ENCODE results near the gene ARPC1B. TPM values are rescaled to one million over a fixed set of nuclear protein-coding genes. Genes with fewer than 3 reads are reported as not detected.

Gene ARPC1B
- total and polyA plus RNA-seq, 9 of the 15 experiments (the other 6 are each of a cell fraction or from before 2014, with no cell fraction given) = 6.7 to 357 (median 211) TPM

DNA sequence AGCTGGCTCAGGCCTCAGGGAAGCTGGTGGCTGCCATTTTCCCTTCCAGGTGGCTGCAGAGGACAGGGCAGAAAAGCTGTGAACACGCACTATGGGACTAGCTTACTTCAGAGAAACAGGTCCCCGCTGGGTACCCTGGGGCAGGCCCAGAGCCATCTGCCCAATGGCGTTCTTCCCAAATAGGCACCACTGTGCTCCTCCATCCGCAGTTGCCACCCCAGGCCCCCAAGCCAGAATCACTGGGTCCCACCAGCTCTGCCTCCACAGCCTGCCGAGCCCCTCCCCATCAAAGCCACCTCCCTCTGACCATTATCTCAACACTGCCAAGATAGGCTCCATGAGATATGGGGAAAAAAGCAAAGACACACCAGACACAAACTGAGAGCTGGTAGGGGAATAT lies 45.7 kb downstream of the ARPC1B start (continued):
- TF ChIP-seq, protein P1, sequence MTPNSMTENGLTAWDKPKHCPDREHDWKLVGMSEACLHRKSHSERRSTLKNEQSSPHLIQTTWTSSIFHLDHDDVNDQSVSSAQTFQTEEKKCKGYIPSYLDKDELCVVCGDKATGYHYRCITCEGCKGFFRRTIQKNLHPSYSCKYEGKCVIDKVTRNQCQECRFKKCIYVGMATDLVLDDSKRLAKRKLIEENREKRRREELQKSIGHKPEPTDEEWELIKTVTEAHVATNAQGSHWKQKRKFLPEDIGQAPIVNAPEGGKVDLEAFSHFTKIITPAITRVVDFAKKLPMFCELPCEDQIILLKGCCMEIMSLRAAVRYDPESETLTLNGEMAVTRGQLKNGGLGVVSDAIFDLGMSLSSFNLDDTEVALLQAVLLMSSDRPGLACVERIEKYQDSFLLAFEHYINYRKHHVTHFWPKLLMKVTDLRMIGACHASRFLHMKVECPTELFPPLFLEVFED (CRISPR knock-in tag; conservative IDR thresholded peaks at IDR 0.05) = peak; percentile 41; the same call in 1 of the 2 replicates

DNA sequence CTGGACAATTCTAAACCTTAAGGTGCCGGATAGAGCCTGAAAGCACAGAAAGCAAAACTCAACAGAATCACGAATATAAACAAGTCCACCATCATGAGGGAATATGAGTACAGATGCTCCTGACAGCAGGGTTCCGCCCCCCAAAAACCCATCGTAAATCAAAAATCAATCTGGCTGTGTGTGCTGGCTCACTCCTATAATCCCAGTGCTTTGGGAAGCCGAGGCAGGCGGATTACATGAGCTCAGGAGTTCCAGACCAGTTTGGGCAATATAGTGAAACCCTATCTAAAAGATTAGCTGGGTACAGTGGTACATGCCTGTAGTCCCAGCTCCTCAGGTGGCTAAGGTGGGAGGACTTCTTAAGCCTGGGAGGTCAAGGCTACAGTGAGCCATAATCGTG lies 46.5 kb downstream of the ARPC1B start:
- Histone ChIP-seq H3K27me3 (ENCODE audit: control insufficient read depth in 2 of 2, insufficient read depth in 2 of 2, low read length in 2 of 2) (no peaks in the 10 kb centered on the region), H3K9ac (ENCODE audit: insufficient read depth in 1 of 2, low read depth in 2 of 2, low read length in 2 of 2) (no peak overlapping the region), H3K27ac (ENCODE audit: extremely low read depth, low read depth, low read length) (no peak overlapping the region), H4K20me1 (replicated peaks; ENCODE audit: control insufficient read depth, insufficient read depth, low read length) (peaks cover 13% of the 10 kb centered on the region), H3K4me3 (no peak overlapping the region), H3K79me2 (ENCODE audit: control insufficient read depth, insufficient read depth, low read length) (peaks cover 9% of the 10 kb centered on the region; the same call in 1 of the 3 replicates), H3K9me3 (replicated peaks; ENCODE audit: control insufficient read depth, insufficient read depth, low read depth, low read length) (no peaks in the 10 kb centered on the region), H3K4me2 (ENCODE audit: insufficient read depth, low read length) (no peak overlapping the region), H3K36me3 (ENCODE audit: control insufficient read depth, insufficient read depth, low read length) (peaks cover 96% of the 10 kb centered on the region), H2AFZ (ENCODE audit: low read depth, low read length) (no peak overlapping the region), H3K9me1 (ENCODE audit: control insufficient read depth, insufficient read depth, low read length) (peaks cover 8% of the 10 kb centered on the region), H3K4me1 (replicated peaks in 1 of 2; ENCODE audit: control insufficient read depth in 2 of 2, insufficient read depth in 2 of 2, low read length in 2 of 2) (peaks cover 9 to 35% of the 10 kb centered on the region in 2 experiments; a peak in 4 of 5 replicates)
- intact Hi-C loops (cut with micrococcal nuclease) = no loop called here
- no peak for DNase-seq (ENCODE audit: extremely low read depth in 1 of 4, low spot score in 3 of 4)
- TF ChIP-seq, protein P2, sequence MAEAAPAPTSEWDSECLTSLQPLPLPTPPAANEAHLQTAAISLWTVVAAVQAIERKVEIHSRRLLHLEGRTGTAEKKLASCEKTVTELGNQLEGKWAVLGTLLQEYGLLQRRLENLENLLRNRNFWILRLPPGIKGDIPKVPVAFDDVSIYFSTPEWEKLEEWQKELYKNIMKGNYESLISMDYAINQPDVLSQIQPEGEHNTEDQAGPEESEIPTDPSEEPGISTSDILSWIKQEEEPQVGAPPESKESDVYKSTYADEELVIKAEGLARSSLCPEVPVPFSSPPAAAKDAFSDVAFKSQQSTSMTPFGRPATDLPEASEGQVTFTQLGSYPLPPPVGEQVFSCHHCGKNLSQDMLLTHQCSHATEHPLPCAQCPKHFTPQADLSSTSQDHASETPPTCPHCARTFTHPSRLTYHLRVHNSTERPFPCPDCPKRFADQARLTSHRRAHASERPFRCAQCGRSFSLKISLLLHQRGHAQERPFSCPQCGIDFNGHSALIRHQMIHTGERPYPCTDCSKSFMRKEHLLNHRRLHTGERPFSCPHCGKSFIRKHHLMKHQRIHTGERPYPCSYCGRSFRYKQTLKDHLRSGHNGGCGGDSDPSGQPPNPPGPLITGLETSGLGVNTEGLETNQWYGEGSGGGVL (CRISPR knock-in tag; IDR thresholded peaks at IDR 0.05) = no peak
- TF ChIP-seq, protein P3, sequence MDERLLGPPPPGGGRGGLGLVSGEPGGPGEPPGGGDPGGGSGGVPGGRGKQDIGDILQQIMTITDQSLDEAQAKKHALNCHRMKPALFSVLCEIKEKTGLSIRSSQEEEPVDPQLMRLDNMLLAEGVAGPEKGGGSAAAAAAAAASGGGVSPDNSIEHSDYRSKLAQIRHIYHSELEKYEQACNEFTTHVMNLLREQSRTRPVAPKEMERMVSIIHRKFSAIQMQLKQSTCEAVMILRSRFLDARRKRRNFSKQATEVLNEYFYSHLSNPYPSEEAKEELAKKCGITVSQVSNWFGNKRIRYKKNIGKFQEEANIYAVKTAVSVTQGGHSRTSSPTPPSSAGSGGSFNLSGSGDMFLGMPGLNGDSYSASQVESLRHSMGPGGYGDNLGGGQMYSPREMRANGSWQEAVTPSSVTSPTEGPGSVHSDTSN (CRISPR knock-in tag; IDR thresholded peaks at IDR 0.05; ENCODE audit: low read depth) = no peak
- TF ChIP-seq, protein P3 (tag; conservative IDR thresholded peaks at IDR 0.05; ENCODE audit: low read depth) = 0 out of 2 replicates have a peak, but pooled peaks have one; percentile 30
- TF ChIP-seq POLR2G (IDR thresholded peaks at IDR 0.05; ENCODE audit: low read depth, low read length) (no peak), MEIS2 (IDR thresholded peaks at IDR 0.05; ENCODE audit: partially characterized antibody) (peak; percentile 39), ILK (tag; IDR thresholded peaks at IDR 0.05; ENCODE audit: borderline replicate concordance, low read depth) (no peak)
- in situ Hi-C loops (cut with MboI) = no loop called here
- WGBS (ENCODE audit: insufficient coverage, low coverage, missing lambda C conversion rate) = 84% methylated on average over 7 of the region's 7 CpGs
- ATAC-seq = no peak
- ChIA-PET POLR2A (interaction anchor here (0.7 to 4.7 kb wide), 4 partner anchors 9 to 44 kb away, joined by 3 to 53 read pairs (median 8); partner anchors contain the start of genes BUD31, CPSF4, PDAP1 and PTCD1), CTCF (ENCODE audit: low intra/inter-chr PET ratio) (no interaction called here)
- FAIRE-seq = no peak
- BruUV-seq (replicated peaks) = no TSS peak

All from K562 (cell line).